Lower leg skin (tissue), 4 donors: Measurements from ENCODE around the gene ZFP64. TPM values are rescaled to one million over a fixed set of nuclear protein-coding genes. Genes with fewer than 3 reads are reported as not detected.

Experiments
- DNase-seq, 2 donors: peaks; one replicate each; pipeline ENCODE4 v3.0.0-alpha.2; 2019; ENCODE audit warnings: low spot score in 2 of 2
- H3K4me3 ChIP-seq: fragments of 200-600 bp; sonication (generic); 2 replicates; pipeline ENCODE4 v1.5.1; 2017; ENCODE audit warnings: mild to moderate bottlenecking, low read depth; ENCODE audit not compliant: poor library complexity, severe bottlenecking
- POLR2A ChIP-seq, 2 donors: fragments of 450-650 bp; IDR thresholded peaks; one replicate each; pipeline ENCODE4 v1.6.1; 2016 to 2017; ENCODE audit warnings: antibody characterized with exemption in 2 of 2, mild to moderate bottlenecking in 1 of 2, moderate library complexity in 1 of 2
- WGBS, 2 donors: methylation state at CpG; one replicate each; pipeline ENCODE4 v1.1.5; 2018; 5-methylcytosine and 5-hydroxymethylcytosine counted together
- intact Hi-C: fragments of 100-400 bp; cut with DNase I; formaldehyde crosslinking; loops from one replicate; pipeline ENCODE4 v1.15.0; 2023; ENCODE audit warnings: low total_unique reads
- total RNA-seq, 4 donors: library from RNA; depleted of rRNA; stranded (reverse); fragments of >200 nt; gene quantifications; one replicate each; pipeline ENCODE4 v1.1.0, GENCODE V29; 2016
- TF ChIP-seq, protein P1 (sequence below), 3 donors: fragments of 450-650 bp; IDR thresholded peaks; one replicate each; pipeline ENCODE4 v1.5.1; 2016; ENCODE audit warnings: antibody characterized with exemption in 3 of 3, mild to moderate bottlenecking in 3 of 3, moderate library complexity in 2 of 3

Gene ZFP64
- total RNA-seq, 4 donors from 2014 or later, result 23.7 to 65.5 (median 27.1) TPM

DNA sequence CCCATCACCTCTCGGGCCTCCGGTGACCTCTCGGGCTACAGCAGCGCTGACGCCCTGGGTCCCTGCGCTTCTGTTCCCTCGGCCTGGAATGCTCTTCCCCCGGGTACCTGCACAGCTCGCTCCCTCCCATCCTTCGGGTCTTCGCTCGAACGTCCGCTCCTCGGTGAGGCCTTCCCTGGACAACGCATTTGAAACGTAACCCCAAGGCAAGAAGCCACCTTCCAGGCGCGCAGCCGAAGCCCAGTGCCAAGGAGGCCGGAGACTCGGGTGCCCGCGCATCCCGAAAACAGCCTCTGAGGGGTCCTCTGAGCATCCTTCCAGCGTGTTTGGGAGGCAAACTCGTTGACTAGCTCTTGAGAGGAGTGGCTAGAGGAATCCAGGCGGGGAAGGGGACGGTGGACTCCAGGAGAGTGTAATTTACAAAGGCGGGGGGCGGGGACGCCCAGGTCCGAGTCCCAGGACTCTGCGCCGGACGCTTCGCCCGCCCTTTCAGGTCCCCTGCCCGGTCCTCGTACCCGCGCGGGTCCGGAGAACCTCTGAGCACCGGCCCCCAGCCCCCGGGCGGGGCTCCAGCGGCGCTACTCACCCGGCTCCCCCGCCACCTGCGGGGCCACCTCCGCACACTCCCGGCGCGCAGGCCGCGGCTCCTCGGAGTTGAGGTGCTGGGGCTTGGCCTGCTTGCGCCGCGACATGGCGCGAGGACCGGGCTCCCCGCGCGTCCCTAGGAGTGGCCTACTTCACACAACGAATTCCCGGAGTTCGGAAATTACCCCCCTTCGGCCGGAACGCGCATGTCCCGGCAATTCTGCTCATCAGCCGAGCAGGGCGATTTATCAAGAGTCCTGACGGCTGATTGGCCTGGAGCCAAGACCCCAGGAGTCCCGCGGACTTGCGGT lies 86.8 kb downstream of the ZFP64 start:
- TF ChIP-seq, protein P1, sequence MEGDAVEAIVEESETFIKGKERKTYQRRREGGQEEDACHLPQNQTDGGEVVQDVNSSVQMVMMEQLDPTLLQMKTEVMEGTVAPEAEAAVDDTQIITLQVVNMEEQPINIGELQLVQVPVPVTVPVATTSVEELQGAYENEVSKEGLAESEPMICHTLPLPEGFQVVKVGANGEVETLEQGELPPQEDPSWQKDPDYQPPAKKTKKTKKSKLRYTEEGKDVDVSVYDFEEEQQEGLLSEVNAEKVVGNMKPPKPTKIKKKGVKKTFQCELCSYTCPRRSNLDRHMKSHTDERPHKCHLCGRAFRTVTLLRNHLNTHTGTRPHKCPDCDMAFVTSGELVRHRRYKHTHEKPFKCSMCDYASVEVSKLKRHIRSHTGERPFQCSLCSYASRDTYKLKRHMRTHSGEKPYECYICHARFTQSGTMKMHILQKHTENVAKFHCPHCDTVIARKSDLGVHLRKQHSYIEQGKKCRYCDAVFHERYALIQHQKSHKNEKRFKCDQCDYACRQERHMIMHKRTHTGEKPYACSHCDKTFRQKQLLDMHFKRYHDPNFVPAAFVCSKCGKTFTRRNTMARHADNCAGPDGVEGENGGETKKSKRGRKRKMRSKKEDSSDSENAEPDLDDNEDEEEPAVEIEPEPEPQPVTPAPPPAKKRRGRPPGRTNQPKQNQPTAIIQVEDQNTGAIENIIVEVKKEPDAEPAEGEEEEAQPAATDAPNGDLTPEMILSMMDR (IDR thresholded peaks at IDR 0.05), result no peak
- TF ChIP-seq POLR2A (IDR thresholded peaks at IDR 0.05), result no peak
- peak in 1 of 2 donors; percentile 32 for DNase-seq
- intact Hi-C loops, result no loop called here
- peak overlapping the region; percentile 24 for H3K4me3 ChIP-seq
- 1 to 3% methylated on average over 47 to 56 of the region's 82 CpGs for WGBS, 2 donors

DNA sequence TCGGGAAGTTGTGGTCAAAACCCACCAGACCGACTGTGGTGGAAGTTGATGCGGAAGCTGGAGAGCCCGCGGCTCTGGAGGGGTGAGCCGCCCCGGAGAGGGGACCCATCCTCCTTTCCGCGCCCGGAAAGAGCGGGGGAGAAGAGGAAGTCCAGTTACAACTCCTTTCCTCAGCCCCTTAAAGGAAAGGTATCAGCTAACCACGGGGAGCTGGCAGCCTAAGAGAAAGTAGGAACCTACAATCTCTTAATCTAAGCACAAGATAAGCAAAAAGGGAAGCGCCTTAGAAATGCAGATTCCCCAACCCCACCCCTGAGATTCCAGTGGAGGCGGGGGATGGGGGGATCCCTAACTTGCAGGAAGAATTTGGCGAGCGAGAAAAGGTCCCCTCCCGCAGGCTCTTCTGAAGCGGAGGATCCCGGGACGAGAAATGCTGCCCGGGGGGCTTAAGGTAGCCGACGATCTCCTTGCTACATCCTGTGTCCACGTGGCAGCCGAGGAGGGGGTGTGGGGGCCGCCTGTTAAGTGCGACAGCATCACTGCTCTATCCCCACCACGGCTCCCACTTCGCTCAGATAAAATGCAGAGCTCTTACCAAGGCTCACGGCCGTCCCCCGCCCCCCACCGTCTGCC lies 87.5 kb downstream of the ZFP64 start:
- 3 to 4% methylated on average over 27 to 32 of the region's 33 CpGs for WGBS, 2 donors
- no peak for DNase-seq
- no peak for TF ChIP-seq POLR2A (IDR thresholded peaks at IDR 0.05)
- TF ChIP-seq, protein P1 (IDR thresholded peaks at IDR 0.05), result no peak
- intact Hi-C loops, result no loop called here
- H3K4me3 ChIP-seq, result peak overlapping the region; percentile 24

DNA sequence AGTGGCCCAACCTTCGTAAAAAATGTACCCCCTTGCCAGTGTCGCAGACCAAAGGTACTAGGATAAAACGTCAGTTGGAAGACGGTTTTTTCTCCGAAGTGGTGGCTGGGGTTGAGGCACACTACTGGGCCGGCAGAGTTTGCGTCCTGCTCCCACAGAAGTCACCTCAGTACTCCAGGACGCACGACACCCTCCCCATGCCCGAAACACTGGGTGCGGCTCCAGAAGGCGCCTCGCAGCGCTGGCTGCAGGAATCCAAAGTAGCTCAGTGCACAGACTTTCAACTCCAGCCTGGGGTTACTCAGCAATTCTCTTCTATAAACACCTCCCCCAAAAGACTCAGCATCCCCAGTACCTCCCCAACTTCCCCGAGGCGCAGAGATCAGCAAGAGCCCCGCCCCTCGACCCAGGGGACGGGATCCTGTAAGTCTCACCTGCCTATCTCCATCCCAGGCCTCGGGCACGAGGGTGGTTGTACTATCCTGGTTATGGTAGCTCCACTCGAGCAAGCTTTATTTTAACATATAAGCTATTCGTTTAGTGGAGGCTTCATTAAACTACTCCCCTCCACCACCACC lies 88.2 kb downstream of the ZFP64 start:
- intact Hi-C loops, result no loop called here
- TF ChIP-seq POLR2A (IDR thresholded peaks at IDR 0.05), result no peak
- TF ChIP-seq, protein P1 (IDR thresholded peaks at IDR 0.05), result no peak
- peak in 1 of 2 donors; percentile 41 for DNase-seq
- no peak overlapping the region for H3K4me3 ChIP-seq
- 32 to 36% methylated on average over 23 of the region's 23 CpGs for whole genome bisulfite sequencing, 2 donors

DNA sequence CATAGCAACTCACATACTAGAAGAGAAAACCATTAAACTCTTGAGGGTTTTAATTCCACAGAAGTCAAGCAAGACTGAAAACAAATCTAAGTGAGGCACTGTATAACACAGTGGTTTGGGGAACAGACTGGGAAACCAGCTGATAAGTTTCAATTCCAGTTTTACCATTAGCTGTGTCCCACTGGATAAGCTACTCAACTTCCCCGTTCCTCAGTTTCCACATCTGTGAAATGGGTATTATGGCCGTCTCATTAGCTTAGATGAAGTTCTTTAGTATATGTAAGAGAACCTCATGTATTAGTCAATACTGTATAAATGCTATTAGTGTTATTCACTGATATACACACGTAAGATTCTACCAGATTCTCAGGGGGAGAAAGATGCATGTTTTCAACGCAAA lies 89.0 kb downstream of the ZFP64 start:
- TF ChIP-seq, protein P1 (IDR thresholded peaks at IDR 0.05), result no peak
- TF ChIP-seq POLR2A (IDR thresholded peaks at IDR 0.05), result no peak
- no peak overlapping the region for H3K4me3 ChIP-seq
- 92 to 94% methylated on average over 4 of the region's 4 CpGs for WGBS, 2 donors
- DNase-seq, result no peak
- intact Hi-C loops, result no loop called here

DNA sequence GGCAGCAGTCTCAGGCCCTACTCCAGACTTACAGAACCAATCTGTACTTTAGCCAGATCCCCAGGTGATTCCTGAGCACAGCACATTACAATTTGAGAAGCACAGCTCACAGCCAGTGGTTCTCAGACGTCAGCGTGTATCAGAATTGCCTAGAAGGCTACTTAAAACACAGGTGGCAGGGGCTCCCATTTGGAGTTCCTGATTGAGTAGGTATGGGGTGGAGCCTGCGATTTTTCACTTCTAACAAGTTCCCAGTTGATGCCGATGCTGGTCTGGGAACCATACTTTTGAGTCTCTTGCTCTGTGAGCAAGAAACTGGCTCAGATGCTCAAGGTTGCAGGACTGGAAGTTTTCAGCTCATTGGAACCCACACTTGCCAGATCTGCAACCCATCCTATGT lies 89.5 kb downstream of the ZFP64 start:
- no peak overlapping the region for H3K4me3 ChIP-seq
- no peak for DNase-seq
- TF ChIP-seq, protein P1 (IDR thresholded peaks at IDR 0.05), result no peak
- TF ChIP-seq POLR2A (IDR thresholded peaks at IDR 0.05), result no peak
- intact Hi-C loops, result no loop called here
- 67 to 72% methylated on average over 4 of the region's 4 CpGs for WGBS, 2 donors
